A673 (cell line): ENCODE results near the gene KATNAL2. TPM values are rescaled to one million over a fixed set of nuclear protein-coding genes. Genes with fewer than 3 reads are reported as not detected.

ENCODE experiments used
- BruUV-seq: library from RNA; stranded (reverse); fragments of 400-500 nt; replicated peaks from 2 replicates; lab custom pipeline; 2021; lab: Mats Ljungman, UMichigan
- CTCF ChIA-PET: fragments of 300-600 bp; sonication (Branson Sonifier 250); formaldehyde crosslinking; loops from one replicate; lab custom pipeline; 2022; ENCODE audit warnings: antibody characterized with exemption; lab: Charles Lee
- POLR2A ChIA-PET: fragments of 300-600 bp; sonication (Branson Sonifier 250); formaldehyde crosslinking; loops from one replicate; lab custom pipeline; 2022; ENCODE audit warnings: antibody characterized with exemption; ENCODE audit not compliant: low non-redundant PET; lab: Charles Lee
- DNase-seq: peaks from one replicate; pipeline ENCODE4 v3.0.0-alpha.2; 2015; ENCODE audit warnings: low spot score
- H3K27ac ChIP-seq: fragments of 200-600 bp; sonication (generic); 2 replicates; pipeline ENCODE4 v1.5.1; 2016; ENCODE audit warnings: mixed run types, low read depth, mild to moderate bottlenecking, mixed read lengths, antibody characterized with exemption, low read length; ENCODE audit not compliant: poor library complexity, severe bottlenecking
- H3K27me3 ChIP-seq: fragments of 200-600 bp; sonication (generic); replicated peaks from 2 replicates; pipeline ENCODE4 v1.6.1; 2017; ENCODE audit warnings: mixed run types, low read depth, mild to moderate bottlenecking, mixed read lengths, antibody characterized with exemption, low read length; ENCODE audit not compliant: insufficient read depth, poor library complexity
- H3K36me3 ChIP-seq: fragments of 200-600 bp; sonication (generic); 2 replicates; pipeline ENCODE4 v1.6.1; 2016; ENCODE audit warnings: mixed run types, mild to moderate bottlenecking, mixed read lengths, antibody characterized with exemption, low read length; ENCODE audit not compliant: insufficient read depth, poor library complexity, severe bottlenecking
- H3K4me1 ChIP-seq: fragments of 200-600 bp; sonication (generic); 2 replicates; pipeline ENCODE4 v1.6.1; 2017; ENCODE audit warnings: mixed run types, mild to moderate bottlenecking, mixed read lengths, antibody characterized with exemption, low read length; ENCODE audit not compliant: insufficient read depth, poor library complexity, severe bottlenecking
- H3K4me3 ChIP-seq: fragments of 200-600 bp; sonication (generic); 2 replicates; pipeline ENCODE4 v1.5.1; 2016; ENCODE audit warnings: low read depth, mixed run types, mild to moderate bottlenecking, mixed read lengths, low read length; ENCODE audit not compliant: poor library complexity, severe bottlenecking
- H3K9me3 ChIP-seq: fragments of 200-600 bp; sonication (generic); 2 replicates; pipeline ENCODE4 v1.6.1; 2016; ENCODE audit warnings: mixed run types, low read depth, mild to moderate bottlenecking, mixed read lengths, antibody characterized with exemption, low read length; ENCODE audit not compliant: poor library complexity, severe bottlenecking
- EZH2 ChIP-seq: fragments of 200-600 bp; sonication (generic); IDR thresholded peaks from 2 replicates; pipeline ENCODE4 v1.6.1; 2017; ENCODE audit warnings: borderline replicate concordance, low read depth, mild to moderate bottlenecking, mixed read lengths, antibody characterized with exemption, low read length; ENCODE audit not compliant: poor library complexity, severe bottlenecking
- intact Hi-C: fragments of 100-400 bp; cut with micrococcal nuclease; formaldehyde crosslinking; loops from one replicate; pipeline ENCODE4 v1.10.0; 2022; ENCODE audit not compliant: unreplicated experiment
- total RNA-seq: library from RNA; stranded (reverse); gene quantifications from 2 replicates; pipeline ENCODE4 v1.2.3, GENCODE V29; 2021
- TF ChIP-seq, protein P1 (sequence below): fragments of 300-800, 200-600 bp; sonication (generic); conservative IDR thresholded peaks from 2 replicates; pipeline ENCODE4 v1.5.1; 2017; ENCODE audit warnings: low read depth, mild to moderate bottlenecking, antibody characterized with exemption, low read length, moderate library complexity, mixed read lengths

The KATNAL2 gene
- total RNA-seq, 1 experiment from 2014 or later: 10.6 TPM

- Histone ChIP-seq H3K36me3 (no peaks in the 10 kb centered on the region), H3K4me1 (no peaks in the 10 kb centered on the region), H3K27me3 (no peaks in the 10 kb centered on the region), H3K4me3 (no peak overlapping the region), H3K27ac (no peak overlapping the region), H3K9me3 (no peaks in the 10 kb centered on the region)
- POLR2A ChIA-PET: no interaction called here
- intact Hi-C loops: no loop called here
- no peak for DNase-seq
- BruUV-seq: no TSS peak
- CTCF ChIA-PET: no interaction called here
- TF ChIP-seq, protein P1, sequence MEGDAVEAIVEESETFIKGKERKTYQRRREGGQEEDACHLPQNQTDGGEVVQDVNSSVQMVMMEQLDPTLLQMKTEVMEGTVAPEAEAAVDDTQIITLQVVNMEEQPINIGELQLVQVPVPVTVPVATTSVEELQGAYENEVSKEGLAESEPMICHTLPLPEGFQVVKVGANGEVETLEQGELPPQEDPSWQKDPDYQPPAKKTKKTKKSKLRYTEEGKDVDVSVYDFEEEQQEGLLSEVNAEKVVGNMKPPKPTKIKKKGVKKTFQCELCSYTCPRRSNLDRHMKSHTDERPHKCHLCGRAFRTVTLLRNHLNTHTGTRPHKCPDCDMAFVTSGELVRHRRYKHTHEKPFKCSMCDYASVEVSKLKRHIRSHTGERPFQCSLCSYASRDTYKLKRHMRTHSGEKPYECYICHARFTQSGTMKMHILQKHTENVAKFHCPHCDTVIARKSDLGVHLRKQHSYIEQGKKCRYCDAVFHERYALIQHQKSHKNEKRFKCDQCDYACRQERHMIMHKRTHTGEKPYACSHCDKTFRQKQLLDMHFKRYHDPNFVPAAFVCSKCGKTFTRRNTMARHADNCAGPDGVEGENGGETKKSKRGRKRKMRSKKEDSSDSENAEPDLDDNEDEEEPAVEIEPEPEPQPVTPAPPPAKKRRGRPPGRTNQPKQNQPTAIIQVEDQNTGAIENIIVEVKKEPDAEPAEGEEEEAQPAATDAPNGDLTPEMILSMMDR: no peak
Measured at GRCh38 chr18:47040982-47041381, 123.6 kb downstream of the KATNAL2 start.

DNA sequence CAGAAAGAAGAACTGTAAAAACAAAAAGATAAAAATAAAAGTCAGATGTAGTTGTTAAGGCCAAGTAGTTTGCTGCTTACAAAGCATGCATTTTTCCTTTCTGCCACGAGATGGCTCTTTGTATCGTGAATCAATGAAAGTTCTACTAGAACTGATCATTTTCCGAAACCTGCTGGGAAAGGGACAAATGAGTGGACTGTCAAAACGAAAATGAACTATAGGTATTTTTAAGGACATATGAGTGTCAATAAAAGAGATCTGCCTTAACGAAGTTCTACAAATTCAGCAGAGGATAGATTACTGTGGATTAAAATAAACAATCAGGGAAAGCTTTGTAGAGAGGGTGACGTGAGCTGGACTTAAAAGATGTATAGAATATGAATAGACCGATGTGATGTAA is 133.1 kb downstream of the KATNAL2 start:
- no peaks in the 10 kb centered on the region for H3K9me3 ChIP-seq
- no peaks in the 10 kb centered on the region for H3K4me1 ChIP-seq
- H3K36me3 ChIP-seq: no peaks in the 10 kb centered on the region
- TF ChIP-seq, protein P1: peak; percentile 82
- no peak for TF ChIP-seq EZH2
- H3K27ac ChIP-seq: no peak overlapping the region
- no peaks in the 10 kb centered on the region for H3K27me3 ChIP-seq
- BruUV-seq: no TSS peak
- peak; percentile 59 for DNase-seq
- no peak overlapping the region for H3K4me3 ChIP-seq
- intact Hi-C loops: loop anchor here (2.0 to 5.0 kb wide), 2 partner anchors 157 to 704 kb away; no protein-coding TSS in a partner anchor
- ChIA-PET POLR2A (no interaction called here), CTCF (interaction anchor here (0.9 to 1.5 kb wide), 3 partner anchors 100 to 698 kb away, joined by 3 to 5 read pairs (median 4); partner anchors contain the start of gene HDHD2)

- H3K9me3 ChIP-seq: no peaks in the 10 kb centered on the region
- H3K4me1 ChIP-seq: no peaks in the 10 kb centered on the region
- no peaks in the 10 kb centered on the region for H3K27me3 ChIP-seq
- H3K4me3 ChIP-seq: no peak overlapping the region
- intact Hi-C loops: loop anchor here (5.0 kb wide), 1 partner anchor 153 kb away; no protein-coding TSS in a partner anchor
- POLR2A ChIA-PET: no interaction called here
- BruUV-seq: no TSS peak
- H3K27ac ChIP-seq: no peak overlapping the region
- H3K36me3 ChIP-seq: no peaks in the 10 kb centered on the region
- TF ChIP-seq, protein P1: no peak
- TF ChIP-seq EZH2: no peak
- CTCF ChIA-PET: no interaction called here
- no peak for DNase-seq
Measured at GRCh38 chr18:47054369-47054768, 137.0 kb downstream of the KATNAL2 start.
